Activated CD4-positive, alpha-beta T cell treated with anti-CD3 and anti-CD28 coated beads, Interleukin-2, amount 10 ng/mL, durations not matched to agents 24 days and 14 days (primary cell): Measurements from ENCODE around the gene KRTAP19-6. TPM values are rescaled to one million over a fixed set of nuclear protein-coding genes. Genes with fewer than 3 reads are reported as not detected.
A peak's percentile ranks its signal among the peaks of the same experiment; 100 is the strongest.
"Not testable (repeated sequence)": the region's sequence is repeated elsewhere in the genome, so short reads cannot be mapped to it uniquely, and the experiment has no call there.

ENCODE experiments used
- DNase-seq: peaks from one replicate; pipeline ENCODE4 v3.0.0; 2022
- H3K27ac Mint-ChIP-seq: one replicate; pipeline ENCODE4 v1.8.0; 2022; ENCODE audit warnings: mild to moderate bottlenecking, mixed read lengths
- H3K27me3 Mint-ChIP-seq: one replicate; pipeline ENCODE4 v1.8.0; 2022; ENCODE audit warnings: mixed read lengths
- H3K36me3 Mint-ChIP-seq: one replicate; pipeline ENCODE4 v1.8.0; 2022; ENCODE audit warnings: low read depth, mild to moderate bottlenecking, mixed read lengths
- H3K4me1 Mint-ChIP-seq: one replicate; pipeline ENCODE4 v1.8.0; 2021; ENCODE audit warnings: mixed read lengths
- H3K4me3 Mint-ChIP-seq: one replicate; pipeline ENCODE4 v1.8.0; 2022; ENCODE audit warnings: mild to moderate bottlenecking, moderate library complexity, mixed read lengths
- H3K9me3 Mint-ChIP-seq: one replicate; pipeline ENCODE4 v1.8.0; 2021; ENCODE audit warnings: mixed read lengths
- intact Hi-C: fragments of 100-400 bp; cut with micrococcal nuclease; formaldehyde crosslinking; loops from one replicate; pipeline ENCODE4 v1.15.1; 2023
- total RNA-seq: library from RNA; stranded (reverse); gene quantifications from 2 replicates; pipeline ENCODE4 v1.2.3, GENCODE V29; 2022

KRTAP19-6 gene
- total RNA-seq, 1 donor from 2014 or later = not detected

- DNase-seq = peak; percentile 58
- not testable (repeated sequence) for H3K27me3 Mint-ChIP-seq, H3K27ac Mint-ChIP-seq, H3K4me1 Mint-ChIP-seq, H3K4me3 Mint-ChIP-seq, H3K9me3 Mint-ChIP-seq, H3K36me3 Mint-ChIP-seq
- intact Hi-C loops = loop anchor here (1.0 to 5.0 kb wide), 2 partner anchors 228 to 582 kb away; no protein-coding TSS in a partner anchor
Measured at GRCh38 chr21:30505621-30506205, 36.0 kb downstream of the KRTAP19-6 start.

GRCh38 chr21:30502041-30502440, 39.6 kb downstream of the KRTAP19-6 start, which contains the start of gene KRTAP19-5:
Gene KRTAP19-5 (minus strand): TSS chr21:30502141. CDS start chr21:30502090, 51 bp downstream.
- H3K9me3 Mint-ChIP-seq = no peaks in the 10 kb centered on the region
- no peaks in the 10 kb centered on the region for H3K27me3 Mint-ChIP-seq
- H3K4me3 Mint-ChIP-seq = no peak within 1 kb of the TSS
- intact Hi-C loops = no loop called here
- H3K4me1 Mint-ChIP-seq = no peaks in the 10 kb centered on the region
- no peaks in the 10 kb centered on the region for H3K36me3 Mint-ChIP-seq
- H3K27ac Mint-ChIP-seq = no peak within 1 kb of the TSS
- DNase-seq = no peak

GRCh38 chr21:30497065-30497464, 44.6 kb downstream of the KRTAP19-6 start, which contains the start of gene KRTAP19-4:
Gene KRTAP19-4 (minus strand): TSS chr21:30497165. CDS start chr21:30497110, 55 bp downstream.
- Mint-ChIP-seq H3K36me3 (no peaks in the 10 kb centered on the region), H3K9me3 (no peaks in the 10 kb centered on the region), H3K4me1 (no peaks in the 10 kb centered on the region), H3K27me3 (no peaks in the 10 kb centered on the region), H3K4me3 (no peak within 1 kb of the TSS), H3K27ac (no peak within 1 kb of the TSS)
- intact Hi-C loops = no loop called here
- no peak for DNase-seq

- peaks cover 6% of the 10 kb centered on the region for H3K9me3 Mint-ChIP-seq
- no peaks in the 10 kb centered on the region for H3K4me1 Mint-ChIP-seq
- H3K27me3 Mint-ChIP-seq = no peaks in the 10 kb centered on the region
- no peak within 1 kb of the TSS for H3K4me3 Mint-ChIP-seq
- no peaks in the 10 kb centered on the region for H3K36me3 Mint-ChIP-seq
- H3K27ac Mint-ChIP-seq = no peak within 1 kb of the TSS
- DNase-seq = no peak
- intact Hi-C loops = no loop called here
Measured at GRCh38 chr21:30491963-30492428, 49.7 kb downstream of the KRTAP19-6 start, which contains the start of gene KRTAP19-3. Gene KRTAP19-3 (minus strand): TSS chr21:30492013. CDS start chr21:30491957, 56 bp downstream.

Other genes starting within 250 kb of the KRTAP19-6 start
- not detected in 2 replicates for gene KRTAP26-1, start 221.5 kb downstream of the KRTAP19-6 start, total RNA-seq
- not detected in 2 replicates for gene KRTAP27-1, start 204.2 kb downstream of the KRTAP19-6 start, total RNA-seq
- not detected in 2 replicates for gene KRTAP23-1, start 193.3 kb downstream of the KRTAP19-6 start, total RNA-seq
- gene KRTAP13-2, start 169.6 kb downstream of the KRTAP19-6 start, total RNA-seq = not detected in 2 replicates
- not detected in 2 replicates for gene KRTAP13-1, start 145.8 kb downstream of the KRTAP19-6 start, total RNA-seq
- gene KRTAP13-3, start 115.9 kb downstream of the KRTAP19-6 start, total RNA-seq = not detected in 2 replicates
- not detected in 2 replicates for gene KRTAP13-4, start 111.6 kb downstream of the KRTAP19-6 start, total RNA-seq
- not detected in 2 replicates for gene KRTAP15-1, start 101.6 kb downstream of the KRTAP19-6 start, total RNA-seq
- not detected in 2 replicates for gene KRTAP19-1, start 61.5 kb downstream of the KRTAP19-6 start, total RNA-seq
- gene KRTAP19-2, start 54.4 kb downstream of the KRTAP19-6 start, total RNA-seq = not detected in 2 replicates
- gene KRTAP19-3, start 49.9 kb downstream of the KRTAP19-6 start, total RNA-seq = not detected in 2 replicates
- gene KRTAP19-4, start 44.7 kb downstream of the KRTAP19-6 start, total RNA-seq = not detected in 2 replicates
- not detected in 2 replicates for gene KRTAP19-5, start 39.7 kb downstream of the KRTAP19-6 start, total RNA-seq
- not detected in 2 replicates for gene KRTAP19-7, start 19.4 kb upstream of the KRTAP19-6 start, total RNA-seq
- not detected in 2 replicates for gene KRTAP22-2, start 48.5 kb upstream of the KRTAP19-6 start, total RNA-seq
- gene KRTAP6-3, start 50.6 kb upstream of the KRTAP19-6 start, total RNA-seq = not detected in 2 replicates
- gene KRTAP6-2, start 57.0 kb upstream of the KRTAP19-6 start, total RNA-seq = not detected in 2 replicates
- not detected in 2 replicates for gene KRTAP22-1, start 59.2 kb upstream of the KRTAP19-6 start, total RNA-seq
- gene KRTAP6-1, start 72.1 kb upstream of the KRTAP19-6 start, total RNA-seq = not detected in 2 replicates
- not detected in 2 replicates for gene KRTAP20-1, start 74.6 kb upstream of the KRTAP19-6 start, total RNA-seq
- not detected in 2 replicates for gene KRTAP20-4, start 78.8 kb upstream of the KRTAP19-6 start, total RNA-seq
- not detected in 2 replicates for gene KRTAP20-2, start 93.3 kb upstream of the KRTAP19-6 start, total RNA-seq
- gene KRTAP20-3, start 101.0 kb upstream of the KRTAP19-6 start, total RNA-seq = not detected in 2 replicates
- not detected in 2 replicates for gene KRTAP21-3, start 176.9 kb upstream of the KRTAP19-6 start, total RNA-seq
- gene KRTAP21-2, start 205.4 kb upstream of the KRTAP19-6 start, total RNA-seq = not detected in 2 replicates
- not detected in 2 replicates for gene KRTAP21-1, start 213.6 kb upstream of the KRTAP19-6 start, total RNA-seq